H9 (cell line): ENCODE data around the gene RGL1. TPM values are rescaled to one million over a fixed set of nuclear protein-coding genes. Genes with fewer than 3 reads are reported as not detected.

Experiments used
- DNase-seq: peaks from one replicate; pipeline ENCODE4 v3.0.0-alpha.2; 2017
- H2AFZ ChIP-seq: one replicate; pipeline ENCODE4 v1.6.1; 2013; ENCODE audit warnings: mild to moderate bottlenecking, low read length, control low read depth, moderate library complexity
- H2AK5ac ChIP-seq: 2 replicates; pipeline ENCODE4 v1.6.1; 2013; ENCODE audit warnings: low read length, control low read depth, mixed read lengths; ENCODE audit not compliant: insufficient read length
- H2BK120ac ChIP-seq: one replicate; pipeline ENCODE4 v1.6.1; 2013; ENCODE audit warnings: low read depth, mild to moderate bottlenecking, low read length, control low read depth, inconsistent platforms; ENCODE audit not compliant: poor library complexity, severe bottlenecking
- H2BK12ac ChIP-seq: 2 replicates; pipeline ENCODE4 v1.6.1; 2013; ENCODE audit warnings: low read length, control low read depth, mixed read lengths, low read depth; ENCODE audit not compliant: insufficient read length
- H2BK15ac ChIP-seq: 2 replicates; pipeline ENCODE4 v1.6.1; 2013; ENCODE audit warnings: low read depth, low read length, control low read depth
- H2BK20ac ChIP-seq: one replicate; pipeline ENCODE4 v1.6.1; 2013; ENCODE audit warnings: low read depth, mild to moderate bottlenecking, low read length, control low read depth, inconsistent platforms; ENCODE audit not compliant: poor library complexity, severe bottlenecking
- H2BK5ac ChIP-seq: 2 replicates; pipeline ENCODE4 v1.6.1; 2013; ENCODE audit warnings: low read length, control low read depth, mixed read lengths; ENCODE audit not compliant: insufficient read length
- H3K14ac ChIP-seq: 2 replicates; pipeline ENCODE4 v1.6.1; 2013; ENCODE audit warnings: low read length, control low read depth; ENCODE audit not compliant: insufficient read depth
- H3K18ac ChIP-seq: 2 replicates; pipeline ENCODE4 v1.6.1; 2013; ENCODE audit warnings: low read depth, mild to moderate bottlenecking, mixed read lengths, low read length, control low read depth; ENCODE audit not compliant: insufficient read length
- H3K23ac ChIP-seq: 2 replicates; pipeline ENCODE4 v1.6.1; 2013; ENCODE audit warnings: low read length, control low read depth, mixed read lengths, low read depth; ENCODE audit not compliant: insufficient read length
- H3K23me2 ChIP-seq: 2 replicates; pipeline ENCODE4 v1.6.1; 2013; ENCODE audit warnings: low read depth, mild to moderate bottlenecking, mixed read lengths, low read length, control low read depth; ENCODE audit not compliant: insufficient read length, poor library complexity, severe bottlenecking
- H3K27ac ChIP-seq: 2 replicates; pipeline ENCODE4 v1.5.1; 2013; ENCODE audit warnings: low read length, control low read depth, mixed read lengths, low read depth; ENCODE audit not compliant: insufficient read length
- H3K27me3 ChIP-seq: 2 replicates; pipeline ENCODE4 v1.6.1; 2013; ENCODE audit warnings: low read length, control low read depth, inconsistent platforms; ENCODE audit not compliant: insufficient read depth
- H3K4ac ChIP-seq: 2 replicates; pipeline ENCODE4 v1.6.1; 2013; ENCODE audit warnings: low read depth, mild to moderate bottlenecking, control low read depth, inconsistent platforms, low read length, moderate library complexity
- H3K4me1 ChIP-seq: 2 replicates; pipeline ENCODE4 v1.6.1; 2013; ENCODE audit warnings: low read length, control low read depth, inconsistent platforms; ENCODE audit not compliant: insufficient read depth
- H3K4me2 ChIP-seq: 2 replicates; pipeline ENCODE4 v1.6.1; 2013; ENCODE audit warnings: low read length, control low read depth, mixed read lengths; ENCODE audit not compliant: insufficient read length, insufficient read depth
- H3K56ac ChIP-seq: 2 replicates; pipeline ENCODE4 v1.6.1; 2013; ENCODE audit warnings: low read depth, mild to moderate bottlenecking, mixed read lengths, low read length, control low read depth; ENCODE audit not compliant: insufficient read length
- H3K79me1 ChIP-seq: 2 replicates; pipeline ENCODE4 v1.6.1; 2013; ENCODE audit warnings: low read depth, mild to moderate bottlenecking, moderate library complexity, low read length, control low read depth, inconsistent platforms; ENCODE audit not compliant: insufficient read depth, poor library complexity, severe bottlenecking
- H3K79me2 ChIP-seq: 2 replicates; pipeline ENCODE4 v1.6.1; 2013; ENCODE audit warnings: low read length, control low read depth, inconsistent platforms; ENCODE audit not compliant: insufficient read depth
- H3K9ac ChIP-seq: 2 replicates; pipeline ENCODE4 v1.6.1; 2013; ENCODE audit warnings: low read length, control low read depth, mixed read lengths; ENCODE audit not compliant: insufficient read length; ENCODE audit errors: extremely low read depth
- H3K9me3 ChIP-seq: one replicate; pipeline ENCODE4 v1.6.1; 2013; ENCODE audit warnings: low read depth, low read length, inconsistent platforms; ENCODE audit not compliant: control insufficient read depth
- H3T11ph ChIP-seq: one replicate; pipeline ENCODE4 v1.6.1; 2013; ENCODE audit warnings: mild to moderate bottlenecking, low read length, control low read depth, inconsistent platforms
- H4K20me1 ChIP-seq: one replicate; pipeline ENCODE4 v1.6.1; 2013; ENCODE audit not compliant: control insufficient read depth, insufficient read length, insufficient read depth
- H4K5ac ChIP-seq: 2 replicates; pipeline ENCODE4 v1.6.1; 2013; ENCODE audit warnings: low read depth, mild to moderate bottlenecking, mixed read lengths, low read length, control low read depth; ENCODE audit not compliant: insufficient read length
- H4K8ac ChIP-seq: replicated peaks from 2 replicates; pipeline ENCODE4 v1.6.1; 2013; ENCODE audit warnings: low read length, control low read depth, mixed read lengths, low read depth; ENCODE audit not compliant: insufficient read length
- H4K91ac ChIP-seq: 2 replicates; pipeline ENCODE4 v1.6.1; 2013; ENCODE audit warnings: low read depth, mild to moderate bottlenecking, moderate library complexity, mixed read lengths, low read length, control low read depth; ENCODE audit not compliant: insufficient read length
- H3K27ac Mint-ChIP-seq, 3 experiments: 2 replicates in 2 of 3; 3 replicates in 1 of 3; pipeline ENCODE4 v1.8.0; 2020 to 2021; ENCODE audit warnings: mixed read lengths in 3 of 3, mild to moderate bottlenecking in 1 of 3, moderate library complexity in 1 of 3
- H3K27me3 Mint-ChIP-seq: 2 replicates; pipeline ENCODE4 v1.8.0; 2021; ENCODE audit warnings: low read depth, mild to moderate bottlenecking, moderate library complexity, mixed read lengths
- H3K36me3 Mint-ChIP-seq, 3 experiments: 2 replicates in 2 of 3; 3 replicates in 1 of 3; pipeline ENCODE4 v1.8.0; 2020 to 2021; ENCODE audit warnings: low read depth in 3 of 3, mixed read lengths in 3 of 3; ENCODE audit not compliant: insufficient read depth in 1 of 3
- H3K4me1 Mint-ChIP-seq, 2 experiments: 2 replicates each; pipeline ENCODE4 v1.8.0; 2020; ENCODE audit warnings: mixed read lengths in 2 of 2
- H3K4me3 Mint-ChIP-seq, 2 experiments: 2 replicates in 1 of 2; 3 replicates in 1 of 2; pipeline ENCODE4 v1.8.0; 2020 to 2021; ENCODE audit warnings: mild to moderate bottlenecking in 2 of 2, mixed read lengths in 2 of 2, moderate library complexity in 1 of 2
- H3K9me3 Mint-ChIP-seq, 2 experiments: 2 replicates in 1 of 2; 3 replicates in 1 of 2; pipeline ENCODE4 v1.8.0; 2020; ENCODE audit warnings: mild to moderate bottlenecking in 2 of 2, mixed read lengths in 2 of 2, moderate library complexity in 1 of 2
- CTCF ChIP-seq: fragments of 200-600 bp; sonication (generic); conservative IDR thresholded peaks from 3 replicates; pipeline ENCODE4 v1.8.0; 2021; ENCODE audit warnings: antibody characterized with exemption, mild to moderate bottlenecking
- WGBS: extraction: QIAGEN DNeasy Blood & Tissue Kit; methylation state at CpG from one replicate; pipeline ENCODE4 v1.1.7; 2013; ENCODE audit warnings: missing lambda C conversion rate, low lambda C conversion rate, mixed read lengths; ENCODE audit not compliant: insufficient read length; ENCODE audit errors: extremely low coverage; 5-methylcytosine and 5-hydroxymethylcytosine counted together
- total RNA-seq: library from RNA; stranded (reverse); gene quantifications from 2 replicates; pipeline ENCODE4 v1.2.1, GENCODE V29; 2021

RGL1 gene
- total RNA-seq, 1 experiment from 2014 or later, result 1.4 TPM

GRCh38 chr1:183886083-183886828, 81.3 kb downstream of the RGL1 start:
- no peaks in the 10 kb centered on the region for H3K79me1 ChIP-seq
- no peaks in the 10 kb centered on the region for H3K9me3 Mint-ChIP-seq
- no peaks in the 10 kb centered on the region for H3K23me2 ChIP-seq
- no peak overlapping the region for H3K9ac ChIP-seq
- no peak overlapping the region for H4K8ac ChIP-seq
- H3K4me2 ChIP-seq, result no peak overlapping the region
- no peaks in the 10 kb centered on the region for H3K79me2 ChIP-seq
- no peak overlapping the region for H2BK15ac ChIP-seq
- no peak overlapping the region for H2BK120ac ChIP-seq
- no peak overlapping the region for H3K18ac ChIP-seq
- peaks cover 3% of the 10 kb centered on the region; the same call in 1 of the 2 replicates for H3K4me1 ChIP-seq
- H2BK20ac ChIP-seq, result no peak overlapping the region
- no CpG with 5 or more reads among the region's 3 CpGs for WGBS
- DNase-seq, result no peak
- H4K20me1 ChIP-seq, result no peaks in the 10 kb centered on the region
- H3T11ph ChIP-seq, result no peak overlapping the region
- no peaks in the 10 kb centered on the region for H3K27me3 Mint-ChIP-seq
- H3K27me3 ChIP-seq, result no peaks in the 10 kb centered on the region
- H3K9me3 ChIP-seq, result no peaks in the 10 kb centered on the region
- no peaks in the 10 kb centered on the region; a peak in 1 of 7 replicates for H3K36me3 Mint-ChIP-seq
- H2AFZ ChIP-seq, result no peak overlapping the region
- TF ChIP-seq CTCF, result no peak
- H3K4me1 Mint-ChIP-seq, result peaks cover 9 to 17% of the 10 kb centered on the region in 2 experiments
- H4K5ac ChIP-seq, result no peak overlapping the region
- H3K4me3 Mint-ChIP-seq, result no peak overlapping the region
- H4K91ac ChIP-seq, result no peak overlapping the region
- H2AK5ac ChIP-seq, result no peak overlapping the region
- no peak overlapping the region for H3K56ac ChIP-seq
- no peak overlapping the region for H3K27ac Mint-ChIP-seq
- no peak overlapping the region for H3K14ac ChIP-seq
- no peak overlapping the region for H2BK12ac ChIP-seq
- H3K23ac ChIP-seq, result no peak overlapping the region
- no peak overlapping the region for H3K27ac ChIP-seq
- H2BK5ac ChIP-seq, result no peak overlapping the region
- no peak overlapping the region for H3K4ac ChIP-seq
